MCF 10A (cell line): ENCODE results near the gene ALOX5. TPM values are rescaled to one million over a fixed set of nuclear protein-coding genes. Genes with fewer than 3 reads are reported as not detected.

Experiments used
- BruUV-seq: library from RNA; stranded (reverse); fragments of 400-500 nt; replicated peaks from 2 replicates; lab custom pipeline; 2021; lab: Mats Ljungman, UMichigan
- CTCF ChIA-PET: fragments of 300-600 bp; sonication (Branson Sonifier 250); formaldehyde crosslinking; extraction: SDS; loops from one replicate; lab custom pipeline; 2021; ENCODE audit warnings: antibody characterized with exemption, inconsistent platforms; lab: Yijun Ruan, JAX
- POLR2A ChIA-PET: fragments of 300-600, 350-650 bp; sonication (Branson Sonifier 250); formaldehyde crosslinking; extraction: SDS; loops from one replicate; lab custom pipeline; 2020; ENCODE audit warnings: antibody characterized with exemption, inconsistent platforms; lab: Yijun Ruan, JAX
- DNase-seq: peaks from one replicate; pipeline ENCODE4 v3.0.0-alpha.2; 2018; ENCODE audit not compliant: unreplicated experiment
- H3K27ac Mint-ChIP-seq: one replicate; pipeline ENCODE4 v1.8.0; 2022; ENCODE audit warnings: mild to moderate bottlenecking, low read depth, mixed read lengths; ENCODE audit not compliant: unreplicated experiment
- H3K27me3 Mint-ChIP-seq: one replicate; pipeline ENCODE4 v1.8.0; 2022; ENCODE audit warnings: mixed read lengths; ENCODE audit not compliant: insufficient read depth, unreplicated experiment
- H3K36me3 Mint-ChIP-seq: one replicate; pipeline ENCODE4 v1.8.0; 2022; ENCODE audit warnings: mild to moderate bottlenecking, moderate library complexity, mixed read lengths; ENCODE audit not compliant: insufficient read depth, unreplicated experiment
- H3K4me1 Mint-ChIP-seq: one replicate; pipeline ENCODE4 v1.8.0; 2022; ENCODE audit warnings: mixed read lengths; ENCODE audit not compliant: insufficient read depth, unreplicated experiment
- H3K4me3 Mint-ChIP-seq: one replicate; pipeline ENCODE4 v1.8.0; 2022; ENCODE audit warnings: mild to moderate bottlenecking, moderate library complexity, mixed read lengths; ENCODE audit not compliant: unreplicated experiment
- H3K9me3 Mint-ChIP-seq: one replicate; pipeline ENCODE4 v1.8.0; 2022; ENCODE audit warnings: mixed read lengths; ENCODE audit not compliant: unreplicated experiment
- intact Hi-C: fragments of 100-400 bp; cut with micrococcal nuclease; formaldehyde crosslinking; loops from 2 replicates; pipeline ENCODE4 v1.14.1; 2022
- total RNA-seq: library from RNA; stranded (reverse); gene quantifications from 2 replicates; pipeline ENCODE4 v1.2.3, GENCODE V29; 2022
- TF ChIP-seq, protein P1 (sequence below): fragments of 200-600 bp; IDR thresholded peaks from one replicate; pipeline ENCODE4 v1.8.0; 2022; ENCODE audit warnings: antibody characterized with exemption, mild to moderate bottlenecking; ENCODE audit not compliant: unreplicated experiment

The ALOX5 gene
- total RNA-seq, 1 experiment from 2014 or later, result not detected

DNA sequence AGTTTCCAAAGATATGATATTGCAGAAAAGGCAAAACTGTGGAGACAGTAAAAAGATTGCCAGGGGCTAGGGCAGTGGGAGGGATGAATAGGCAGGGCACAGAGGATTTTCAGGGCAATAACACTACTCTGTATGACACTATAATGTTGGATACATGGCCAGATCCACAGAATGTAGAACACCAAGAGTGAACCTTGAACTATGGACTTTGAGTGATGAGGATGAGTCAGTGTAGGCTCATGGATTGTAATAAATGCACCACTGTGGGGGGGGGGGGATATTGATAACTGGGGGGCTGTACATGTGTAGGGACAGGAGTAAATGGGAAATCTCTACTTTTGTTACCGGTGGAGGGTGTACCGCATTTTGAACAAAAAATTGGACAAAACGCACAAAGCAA, 77.4 kb downstream of the ALOX5 start:
- ChIA-PET CTCF (no interaction called here), POLR2A (no interaction called here)
- BruUV-seq, result no TSS peak
- intact Hi-C loops, result no loop called here
- Mint-ChIP-seq H3K27ac (no peak overlapping the region), H3K4me1 (no peaks in the 10 kb centered on the region), H3K9me3 (no peaks in the 10 kb centered on the region), H3K27me3 (no peaks in the 10 kb centered on the region), H3K4me3 (no peak overlapping the region), H3K36me3 (peaks cover 6% of the 10 kb centered on the region)
- TF ChIP-seq, protein P1, sequence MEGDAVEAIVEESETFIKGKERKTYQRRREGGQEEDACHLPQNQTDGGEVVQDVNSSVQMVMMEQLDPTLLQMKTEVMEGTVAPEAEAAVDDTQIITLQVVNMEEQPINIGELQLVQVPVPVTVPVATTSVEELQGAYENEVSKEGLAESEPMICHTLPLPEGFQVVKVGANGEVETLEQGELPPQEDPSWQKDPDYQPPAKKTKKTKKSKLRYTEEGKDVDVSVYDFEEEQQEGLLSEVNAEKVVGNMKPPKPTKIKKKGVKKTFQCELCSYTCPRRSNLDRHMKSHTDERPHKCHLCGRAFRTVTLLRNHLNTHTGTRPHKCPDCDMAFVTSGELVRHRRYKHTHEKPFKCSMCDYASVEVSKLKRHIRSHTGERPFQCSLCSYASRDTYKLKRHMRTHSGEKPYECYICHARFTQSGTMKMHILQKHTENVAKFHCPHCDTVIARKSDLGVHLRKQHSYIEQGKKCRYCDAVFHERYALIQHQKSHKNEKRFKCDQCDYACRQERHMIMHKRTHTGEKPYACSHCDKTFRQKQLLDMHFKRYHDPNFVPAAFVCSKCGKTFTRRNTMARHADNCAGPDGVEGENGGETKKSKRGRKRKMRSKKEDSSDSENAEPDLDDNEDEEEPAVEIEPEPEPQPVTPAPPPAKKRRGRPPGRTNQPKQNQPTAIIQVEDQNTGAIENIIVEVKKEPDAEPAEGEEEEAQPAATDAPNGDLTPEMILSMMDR, result no peak
- DNase-seq, result no peak

GRCh38 chr10:45452268-45452667, 78.3 kb downstream of the ALOX5 start:
- Mint-ChIP-seq H3K27ac (no peak overlapping the region), H3K27me3 (no peaks in the 10 kb centered on the region), H3K4me1 (no peaks in the 10 kb centered on the region), H3K9me3 (no peaks in the 10 kb centered on the region), H3K4me3 (no peak overlapping the region), H3K36me3 (peaks cover 6% of the 10 kb centered on the region)
- POLR2A ChIA-PET, result no interaction called here
- TF ChIP-seq, protein P1, result no peak
- CTCF ChIA-PET, result interaction anchor here (0.6 to 1.4 kb wide), 4 partner anchors 13 to 115 kb away, joined by 3 to 7 read pairs (median 4); no protein-coding TSS in a partner anchor
- BruUV-seq, result no TSS peak
- intact Hi-C loops, result no loop called here
- DNase-seq, result no peak

DNA sequence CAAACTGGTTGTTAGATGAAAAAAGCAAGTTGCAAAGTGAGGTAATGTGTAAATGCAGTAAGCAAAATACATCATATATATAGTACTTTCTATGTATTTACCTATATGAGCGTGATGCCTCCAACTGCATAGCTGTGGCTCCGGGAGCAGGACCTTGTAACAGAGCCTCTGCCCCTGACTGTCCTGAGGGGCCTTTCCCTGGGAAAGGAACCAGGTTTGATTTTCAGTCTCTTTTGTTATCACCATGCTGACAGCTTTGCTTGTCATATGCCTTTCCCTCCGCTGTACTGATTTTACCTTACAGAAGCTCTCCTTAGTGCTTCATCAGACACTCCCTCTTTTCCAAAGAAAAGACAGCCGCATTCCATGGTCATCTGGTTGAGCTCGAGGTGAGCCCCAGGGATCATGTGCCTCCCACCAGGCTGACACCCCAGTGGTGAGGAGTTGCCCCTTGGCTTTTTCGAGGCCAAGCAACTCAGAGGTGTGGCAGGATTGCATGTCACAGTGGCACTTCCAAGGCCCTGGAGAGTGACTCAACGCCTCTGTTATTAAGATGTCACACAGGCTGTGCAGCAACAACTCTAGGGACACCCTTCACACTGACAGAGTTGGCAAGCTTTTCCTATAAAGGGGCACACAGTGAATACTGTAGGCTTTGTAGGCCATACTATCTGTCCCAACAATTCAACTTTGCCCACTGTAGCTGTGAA, 78.9 kb downstream of the ALOX5 start:
- Mint-ChIP-seq H3K27me3 (no peaks in the 10 kb centered on the region), H3K9me3 (no peaks in the 10 kb centered on the region), H3K36me3 (peaks cover 10% of the 10 kb centered on the region), H3K27ac (no peak overlapping the region), H3K4me1 (no peaks in the 10 kb centered on the region), H3K4me3 (no peak overlapping the region)
- ChIA-PET POLR2A (no interaction called here), CTCF (interaction anchor here (0.6 to 1.4 kb wide), 4 partner anchors 12 to 116 kb away, joined by 3 to 7 read pairs (median 4); no protein-coding TSS in a partner anchor)
- intact Hi-C loops, result no loop called here
- no TSS peak for BruUV-seq
- TF ChIP-seq, protein P1, result no peak
- no peak for DNase-seq

GRCh38 chr10:45453639-45454255, 79.7 kb downstream of the ALOX5 start:
- intact Hi-C loops, result no loop called here
- POLR2A ChIA-PET, result no interaction called here
- no peaks in the 10 kb centered on the region for H3K4me1 Mint-ChIP-seq
- no peak overlapping the region for H3K4me3 Mint-ChIP-seq
- no TSS peak for BruUV-seq
- peaks cover 19% of the 10 kb centered on the region for H3K36me3 Mint-ChIP-seq
- DNase-seq, result no peak
- H3K9me3 Mint-ChIP-seq, result no peaks in the 10 kb centered on the region
- no peak overlapping the region for H3K27ac Mint-ChIP-seq
- TF ChIP-seq, protein P1, result no peak
- H3K27me3 Mint-ChIP-seq, result no peaks in the 10 kb centered on the region
- CTCF ChIA-PET, result interaction anchor here (0.5 to 1.4 kb wide), 4 partner anchors 11 to 528 kb away, joined by 3 to 7 read pairs (median 4); no protein-coding TSS in a partner anchor
